ENCODE results near the gene VAMP2.

The VAMP2 gene

GRCh38 chr17:8120520-8121406 is 42.0 kb downstream of the VAMP2 start:
- peaks cover 58 to 69% of the 10 kb centered on the region in 2 donors for H3K27me3 ChIP-seq (ENCODE audit: control insufficient read depth in 1 of 2, insufficient read depth in 2 of 2, low read length in 2 of 2)
- H3K27ac ChIP-seq (ENCODE audit: low read length), result no peak overlapping the region

GRCh38 chr17:8119581-8120519 is 42.9 kb downstream of the VAMP2 start:
- no peaks in the 10 kb centered on the region for H3K36me3 ChIP-seq (ENCODE audit: control insufficient read depth in 2 of 2, insufficient read depth in 2 of 2, low read length in 2 of 2)
- peak overlapping the region in 1 of 2 donors; percentile 29 for H3K9ac ChIP-seq (ENCODE audit: low read length in 2 of 2)
- H3K4me1 ChIP-seq (ENCODE audit: control insufficient read depth, insufficient read depth, low read length), result peaks cover 62% of the 10 kb centered on the region
- no peaks in the 10 kb centered on the region for H3K9me3 ChIP-seq (ENCODE audit: control insufficient read depth in 2 of 2, low read length in 2 of 2)
- peaks cover 64 to 68% of the 10 kb centered on the region in 2 donors for H3K27me3 ChIP-seq (ENCODE audit: control insufficient read depth in 1 of 2, insufficient read depth in 2 of 2, low read length in 2 of 2)
- peak overlapping the region; percentile 13 to 83 for H3K4me3 ChIP-seq (ENCODE audit: low read length in 2 of 2)
- no peak overlapping the region for H3K27ac ChIP-seq (ENCODE audit: low read length)

More at GRCh38 chr17:8120520-8121406, 42.0 kb downstream of the VAMP2 start:
- H3K4me1 ChIP-seq (ENCODE audit: control insufficient read depth, insufficient read depth, low read length), result peaks cover 70% of the 10 kb centered on the region
- H3K9me3 ChIP-seq (ENCODE audit: control insufficient read depth in 2 of 2, low read length in 2 of 2), result no peaks in the 10 kb centered on the region
- H3K9ac ChIP-seq (ENCODE audit: low read length in 2 of 2), result no peak overlapping the region
- H3K36me3 ChIP-seq (ENCODE audit: control insufficient read depth in 2 of 2, insufficient read depth in 2 of 2, low read length in 2 of 2), result no peaks in the 10 kb centered on the region
- peak overlapping the region; percentile 13 to 57 for H3K4me3 ChIP-seq (ENCODE audit: low read length in 2 of 2)

GRCh38 chr17:8118769-8119580 is 43.8 kb downstream of the VAMP2 start:
- H3K27ac ChIP-seq (ENCODE audit: low read length), result peak overlapping the region; percentile 13
- H3K4me1 ChIP-seq (ENCODE audit: control insufficient read depth, insufficient read depth, low read length), result peaks cover 54% of the 10 kb centered on the region
- H3K36me3 ChIP-seq (ENCODE audit: control insufficient read depth in 2 of 2, insufficient read depth in 2 of 2, low read length in 2 of 2), result no peaks in the 10 kb centered on the region
- peaks cover 63 to 64% of the 10 kb centered on the region in 2 donors for H3K27me3 ChIP-seq (ENCODE audit: control insufficient read depth in 1 of 2, insufficient read depth in 2 of 2, low read length in 2 of 2)
- H3K9me3 ChIP-seq (ENCODE audit: control insufficient read depth in 2 of 2, low read length in 2 of 2), result no peaks in the 10 kb centered on the region
- H3K4me3 ChIP-seq (ENCODE audit: low read length in 2 of 2), result peak overlapping the region; percentile 79 to 83
- H3K9ac ChIP-seq (ENCODE audit: low read length in 2 of 2), result peak overlapping the region; percentile 47 to 54

- peak within 1 kb of the TSS; percentile 54 to 58 for H3K9ac ChIP-seq (ENCODE audit: low read length in 2 of 2)
- H3K4me3 ChIP-seq (ENCODE audit: low read length in 2 of 2), result peak within 1 kb of the TSS; percentile 79 to 83
- no peaks in the 10 kb centered on the region for H3K36me3 ChIP-seq (ENCODE audit: control insufficient read depth in 2 of 2, insufficient read depth in 2 of 2, low read length in 2 of 2)
- peaks cover 46% of the 10 kb centered on the region for H3K4me1 ChIP-seq (ENCODE audit: control insufficient read depth, insufficient read depth, low read length)
- H3K27me3 ChIP-seq (ENCODE audit: control insufficient read depth in 1 of 2, insufficient read depth in 2 of 2, low read length in 2 of 2), result peaks cover 56% of the 10 kb centered on the region in 2 donors
- H3K27ac ChIP-seq (ENCODE audit: low read length), result peak within 1 kb of the TSS; percentile 13
- no peaks in the 10 kb centered on the region for H3K9me3 ChIP-seq (ENCODE audit: control insufficient read depth in 2 of 2, low read length in 2 of 2)
These were observed 44.6 kb downstream of the VAMP2 start, which contains the start of gene ALOXE3 for GRCh38 chr17:8117980-8118768. ALOXE3 (minus strand) TSS chr17:8118514; CDS start chr17:8117990, 524 bp downstream.

- Histone ChIP-seq H3K4me3 (ENCODE audit: low read length in 2 of 2) (peak overlapping the region in 1 of 2 donors; percentile 83), H3K9ac (ENCODE audit: low read length in 2 of 2) (no peak overlapping the region), H3K27ac (ENCODE audit: low read length) (no peak overlapping the region), H3K36me3 (ENCODE audit: control insufficient read depth in 2 of 2, insufficient read depth in 2 of 2, low read length in 2 of 2) (no peaks in the 10 kb centered on the region), H3K4me1 (ENCODE audit: control insufficient read depth, insufficient read depth, low read length) (peaks cover 39% of the 10 kb centered on the region), H3K27me3 (ENCODE audit: control insufficient read depth in 1 of 2, insufficient read depth in 2 of 2, low read length in 2 of 2) (peaks cover 50% of the 10 kb centered on the region in 2 donors), H3K9me3 (ENCODE audit: control insufficient read depth in 2 of 2, low read length in 2 of 2) (no peaks in the 10 kb centered on the region)
These were observed 45.3 kb downstream of the VAMP2 start for GRCh38 chr17:8117367-8117979.

GRCh38 chr17:8116776-8117175 is 46.0 kb downstream of the VAMP2 start:
- peaks cover 51 to 53% of the 10 kb centered on the region in 2 donors for H3K27me3 ChIP-seq (ENCODE audit: control insufficient read depth in 1 of 2, insufficient read depth in 2 of 2, low read length in 2 of 2)
- H3K36me3 ChIP-seq (ENCODE audit: control insufficient read depth in 2 of 2, insufficient read depth in 2 of 2, low read length in 2 of 2), result no peaks in the 10 kb centered on the region
- H3K27ac ChIP-seq (ENCODE audit: low read length), result no peak overlapping the region
- H3K9ac ChIP-seq (ENCODE audit: low read length in 2 of 2), result no peak overlapping the region
- H3K4me1 ChIP-seq (ENCODE audit: control insufficient read depth, insufficient read depth, low read length), result peaks cover 32% of the 10 kb centered on the region
- no peak overlapping the region for H3K4me3 ChIP-seq (ENCODE audit: low read length in 2 of 2)
- no peaks in the 10 kb centered on the region for H3K9me3 ChIP-seq (ENCODE audit: control insufficient read depth in 2 of 2, low read length in 2 of 2)

GRCh38 chr17:8110907-8111306 is 51.8 kb downstream of the VAMP2 start:
- no peaks in the 10 kb centered on the region for H3K36me3 ChIP-seq (ENCODE audit: control insufficient read depth in 2 of 2, insufficient read depth in 2 of 2, low read length in 2 of 2)
- no peak overlapping the region for H3K4me3 ChIP-seq (ENCODE audit: low read length in 2 of 2)
- no peaks in the 10 kb centered on the region for H3K9me3 ChIP-seq (ENCODE audit: control insufficient read depth in 2 of 2, low read length in 2 of 2)
- H3K9ac ChIP-seq (ENCODE audit: low read length in 2 of 2), result no peak overlapping the region
- peaks cover 7% of the 10 kb centered on the region for H3K4me1 ChIP-seq (ENCODE audit: control insufficient read depth, insufficient read depth, low read length)
- H3K27me3 ChIP-seq (ENCODE audit: control insufficient read depth in 1 of 2, insufficient read depth in 2 of 2, low read length in 2 of 2), result peaks cover 51 to 61% of the 10 kb centered on the region in 2 donors
- H3K27ac ChIP-seq (ENCODE audit: low read length), result no peak overlapping the region

GRCh38 chr17:8110456-8110804 is 52.3 kb downstream of the VAMP2 start:
- peaks cover 7% of the 10 kb centered on the region for H3K4me1 ChIP-seq (ENCODE audit: control insufficient read depth, insufficient read depth, low read length)
- no peaks in the 10 kb centered on the region for H3K36me3 ChIP-seq (ENCODE audit: control insufficient read depth in 2 of 2, insufficient read depth in 2 of 2, low read length in 2 of 2)
- no peaks in the 10 kb centered on the region for H3K9me3 ChIP-seq (ENCODE audit: control insufficient read depth in 2 of 2, low read length in 2 of 2)
- H3K27ac ChIP-seq (ENCODE audit: low read length), result no peak overlapping the region
- peaks cover 47 to 56% of the 10 kb centered on the region in 2 donors for H3K27me3 ChIP-seq (ENCODE audit: control insufficient read depth in 1 of 2, insufficient read depth in 2 of 2, low read length in 2 of 2)
- H3K4me3 ChIP-seq (ENCODE audit: low read length in 2 of 2), result no peak overlapping the region
- no peak overlapping the region for H3K9ac ChIP-seq (ENCODE audit: low read length in 2 of 2)

- H3K4me3 ChIP-seq (ENCODE audit: low read length in 2 of 2), result peak overlapping the region in 1 of 2 donors; percentile 35
These were observed 52.9 kb downstream of the VAMP2 start for GRCh38 chr17:8109661-8110455.

More at GRCh38 chr17:8109661-8110455, 52.9 kb downstream of the VAMP2 start:
- H3K36me3 ChIP-seq (ENCODE audit: control insufficient read depth in 2 of 2, insufficient read depth in 2 of 2, low read length in 2 of 2), result no peaks in the 10 kb centered on the region
- H3K27ac ChIP-seq (ENCODE audit: low read length), result no peak overlapping the region
- H3K9ac ChIP-seq (ENCODE audit: low read length in 2 of 2), result no peak overlapping the region
- peaks cover 44 to 50% of the 10 kb centered on the region in 2 donors for H3K27me3 ChIP-seq (ENCODE audit: control insufficient read depth in 1 of 2, insufficient read depth in 2 of 2, low read length in 2 of 2)
- H3K4me1 ChIP-seq (ENCODE audit: control insufficient read depth, insufficient read depth, low read length), result peaks cover 7% of the 10 kb centered on the region
- no peaks in the 10 kb centered on the region for H3K9me3 ChIP-seq (ENCODE audit: control insufficient read depth in 2 of 2, low read length in 2 of 2)
